HG03108 (cell line): ENCODE data around the gene DNAJB6.

Source experiments
- ATAC-seq: cut with Tn5 transposase; IDR thresholded peaks from one replicate; pipeline ENCODE4 v1.9.1; 2021; ENCODE audit warnings: moderate library complexity; ENCODE audit not compliant: unreplicated experiment

Gene DNAJB6

GRCh38 chr7:157425137-157425731, 88.4 kb downstream of the DNAJB6 start:
- no peak for ATAC-seq

GRCh38 chr7:157425761-157426160, 89.0 kb downstream of the DNAJB6 start:
- ATAC-seq, result no peak

GRCh38 chr7:157426463-157427301, 89.9 kb downstream of the DNAJB6 start:
- no peak for ATAC-seq

- ATAC-seq, result no peak
Measured at GRCh38 chr7:157427811-157428553, 91.2 kb downstream of the DNAJB6 start.

- no peak for ATAC-seq
Measured at GRCh38 chr7:157428554-157428945, 91.7 kb downstream of the DNAJB6 start.

GRCh38 chr7:157429001-157429679, 92.3 kb downstream of the DNAJB6 start:
- no peak for ATAC-seq

GRCh38 chr7:157429680-157430224, 92.9 kb downstream of the DNAJB6 start:
- ATAC-seq, result no peak

GRCh38 chr7:157430721-157431120, 93.9 kb downstream of the DNAJB6 start:
- no peak for ATAC-seq

GRCh38 chr7:157431173-157431950, 94.6 kb downstream of the DNAJB6 start:
- no peak for ATAC-seq

GRCh38 chr7:157431951-157432540, 95.2 kb downstream of the DNAJB6 start:
- ATAC-seq, result no peak

- no peak for ATAC-seq
Measured at GRCh38 chr7:157432541-157432956, 95.7 kb downstream of the DNAJB6 start.

GRCh38 chr7:157432957-157433576, 96.3 kb downstream of the DNAJB6 start:
- ATAC-seq, result no peak

GRCh38 chr7:157433628-157434027, 96.8 kb downstream of the DNAJB6 start:
- ATAC-seq, result no peak

GRCh38 chr7:157434231-157434630, 97.4 kb downstream of the DNAJB6 start:
- no peak for ATAC-seq

- no peak for ATAC-seq
Measured at GRCh38 chr7:157434701-157435100, 97.9 kb downstream of the DNAJB6 start.

- ATAC-seq, result no peak
Measured at GRCh38 chr7:157436076-157436475, 99.3 kb downstream of the DNAJB6 start.

GRCh38 chr7:157436763-157437480, 100.1 kb downstream of the DNAJB6 start:
- no peak for ATAC-seq

GRCh38 chr7:157437519-157438061, 100.8 kb downstream of the DNAJB6 start:
- ATAC-seq, result no peak
